ENCODE measurements around the gene HLA-DQA1. TPM values are rescaled to one million over a fixed set of nuclear protein-coding genes. Genes with fewer than 3 reads are reported as not detected.
A peak's percentile ranks its signal among the peaks of the same experiment; 100 is the strongest.
"Not testable (repeated sequence)": the region's sequence is repeated elsewhere in the genome, so short reads cannot be mapped to it uniquely, and the experiment has no call there.

HLA-DQA1 gene
- total and polyA plus RNA-seq, 9 of the 15 experiments (the other 6 are each of a cell fraction or from before 2014, with no cell fraction given) = 0.04 to 0.49 TPM; not detected in 7

GRCh38 chr6:32589596-32590449, 47.4 kb upstream of the HLA-DQA1 start, which contains the start of gene HLA-DRB1:
Gene HLA-DRB1 (minus strand): TSS chr6:32589848. CDS start chr6:32589742, 106 bp downstream.
- ATAC-seq (peak; percentile 94), FAIRE-seq (peak; percentile 92), DNase-seq (ENCODE audit: extremely low read depth in 1 of 4, low spot score in 3 of 4) (no peak)
- Histone ChIP-seq H3K27ac (ENCODE audit: extremely low read depth, low read depth, low read length) (no peak within 1 kb of the TSS), H3K4me1 (replicated peaks in 1 of 2; ENCODE audit: control insufficient read depth in 2 of 2, insufficient read depth in 2 of 2, low read length in 2 of 2) (no peaks in the 10 kb centered on the region), H3K27me3 (ENCODE audit: control insufficient read depth in 2 of 2, insufficient read depth in 2 of 2, low read length in 2 of 2) (no peaks in the 10 kb centered on the region), H3K4me3 (no peak within 1 kb of the TSS), H3K4me2 (ENCODE audit: insufficient read depth, low read length) (no peak within 1 kb of the TSS), H3K9me3 (replicated peaks; ENCODE audit: control insufficient read depth, insufficient read depth, low read depth, low read length) (no peaks in the 10 kb centered on the region), H3K79me2 (ENCODE audit: control insufficient read depth, insufficient read depth, low read length) (no peaks in the 10 kb centered on the region), H3K9ac (ENCODE audit: insufficient read depth in 1 of 2, low read depth in 2 of 2, low read length in 2 of 2) (no peak within 1 kb of the TSS), H2AFZ (ENCODE audit: low read depth, low read length) (no peak within 1 kb of the TSS), H4K20me1 (replicated peaks; ENCODE audit: control insufficient read depth, insufficient read depth, low read length) (no peaks in the 10 kb centered on the region), H3K36me3 (ENCODE audit: control insufficient read depth, insufficient read depth, low read length) (no peaks in the 10 kb centered on the region), H3K9me1 (ENCODE audit: control insufficient read depth, insufficient read depth, low read length) (no peaks in the 10 kb centered on the region)
- no TSS peak for BruUV-seq (replicated peaks)
- in situ Hi-C loops (cut with MboI) = loop anchor here (5.0 kb wide), 1 partner anchor 63 kb away; no protein-coding TSS in a partner anchor
- POLR2A ChIA-PET = interaction anchor here (1.1 kb wide), 1 partner anchor 60 kb away, joined by 3 read pairs; the partner anchor contains the start of gene HLA-DRB5
- CTCF ChIA-PET (ENCODE audit: low intra/inter-chr PET ratio) = no interaction called here
- intact Hi-C loops (cut with micrococcal nuclease) = no loop called here
- no peak for TF ChIP-seq ZFPM2 (CRISPR knock-in tag; IDR thresholded peaks at IDR 0.05)
- TF ChIP-seq MIER1 (IDR thresholded peaks at IDR 0.05; ENCODE audit: low read depth) = no peak
- TF ChIP-seq NFE2L1 (tag; IDR thresholded peaks at IDR 0.05; ENCODE audit: borderline replicate concordance, low read depth) = no peak
- no peak for TF ChIP-seq ZBTB5 (IDR thresholded peaks at IDR 0.05)
- no peak for TF ChIP-seq TRIM28 (IDR thresholded peaks at IDR 0.05)
- peak; percentile 84 for TF ChIP-seq RFX5 (IDR thresholded peaks at IDR 0.05; ENCODE audit: low read depth, low read length)
- WGBS (ENCODE audit: insufficient coverage, low coverage, missing lambda C conversion rate) = 0% methylated on average over 6 of the region's 9 CpGs

GRCh38 chr6:32590713-32591112, 46.5 kb upstream of the HLA-DQA1 start:
- H3K79me2 ChIP-seq (ENCODE audit: control insufficient read depth, insufficient read depth, low read length); intact Hi-C loops (cut with micrococcal nuclease); in situ Hi-C loops (cut with MboI); ATAC-seq; DNase-seq (ENCODE audit: extremely low read depth in 1 of 4, low spot score in 3 of 4); H3K4me3 ChIP-seq; H3K9me3 ChIP-seq (replicated peaks; ENCODE audit: control insufficient read depth, insufficient read depth, low read depth, low read length); H3K27me3 ChIP-seq (ENCODE audit: control insufficient read depth in 2 of 2, insufficient read depth in 2 of 2, low read length in 2 of 2); POLR2A ChIA-PET; H4K20me1 ChIP-seq (replicated peaks; ENCODE audit: control insufficient read depth, insufficient read depth, low read length); H3K9me1 ChIP-seq (ENCODE audit: control insufficient read depth, insufficient read depth, low read length); H3K36me3 ChIP-seq (ENCODE audit: control insufficient read depth, insufficient read depth, low read length); H3K4me1 ChIP-seq (replicated peaks in 1 of 2; ENCODE audit: control insufficient read depth in 2 of 2, insufficient read depth in 2 of 2, low read length in 2 of 2); H3K4me2 ChIP-seq (ENCODE audit: insufficient read depth, low read length); CTCF ChIA-PET (ENCODE audit: low intra/inter-chr PET ratio); BruUV-seq (replicated peaks); H2AFZ ChIP-seq (ENCODE audit: low read depth, low read length); H3K27ac ChIP-seq (ENCODE audit: extremely low read depth, low read depth, low read length); FAIRE-seq; H3K9ac ChIP-seq (ENCODE audit: insufficient read depth in 1 of 2, low read depth in 2 of 2, low read length in 2 of 2): not testable (repeated sequence)
- no CpG with 5 or more reads among the region's 10 CpGs for WGBS (ENCODE audit: insufficient coverage, low coverage, missing lambda C conversion rate)
